PFSK-1 (cell line): ENCODE results near the gene COQ8A.

Experiments used
- POLR2AphosphoS5 ChIP-seq: IDR thresholded peaks from 2 replicates; pipeline ENCODE4 v1.6.1; 2012; ENCODE audit warnings: low read depth, mild to moderate bottlenecking, control low read depth, low read length, moderate library complexity
- REST ChIP-seq, 2 experiments: IDR thresholded peaks; 2 replicates each; pipeline versions ENCODE4 v1.6.1 to v1.8.0; 2011 to 2012; ENCODE audit warnings: low read depth in 2 of 2, low read length in 2 of 2, control low read depth in 1 of 2, inconsistent platforms in 1 of 2, mild to moderate bottlenecking in 1 of 2, moderate library complexity in 1 of 2; ENCODE audit not compliant: insufficient read depth in 1 of 2
- SIN3A ChIP-seq: IDR thresholded peaks from 2 replicates; pipeline ENCODE4 v1.6.1; 2012; ENCODE audit warnings: mild to moderate bottlenecking, low read length, moderate library complexity, borderline replicate concordance; ENCODE audit not compliant: insufficient read depth
- TAF1 ChIP-seq: IDR thresholded peaks from 2 replicates; pipeline ENCODE4 v1.6.1; 2012; ENCODE audit warnings: low read length, control low read depth, borderline replicate concordance; ENCODE audit not compliant: insufficient read depth

- TF ChIP-seq POLR2AphosphoS5 (no peak), REST (IDR thresholded peaks at IDR 0.05; ENCODE audit: insufficient read depth in 1 of 2, low read depth in 2 of 2, low read length in 2 of 2) (no peak), TAF1 (no peak), SIN3A (no peak)
Measured at GRCh38 chr1:226948051-226948450, 8.0 kb downstream of the COQ8A start.
